ENCODE measurements around the gene PHB1.
"Not testable (repeated sequence)": the region's sequence is repeated elsewhere in the genome, so short reads cannot be mapped to it uniquely, and the experiment has no call there.

The PHB1 gene

DNA sequence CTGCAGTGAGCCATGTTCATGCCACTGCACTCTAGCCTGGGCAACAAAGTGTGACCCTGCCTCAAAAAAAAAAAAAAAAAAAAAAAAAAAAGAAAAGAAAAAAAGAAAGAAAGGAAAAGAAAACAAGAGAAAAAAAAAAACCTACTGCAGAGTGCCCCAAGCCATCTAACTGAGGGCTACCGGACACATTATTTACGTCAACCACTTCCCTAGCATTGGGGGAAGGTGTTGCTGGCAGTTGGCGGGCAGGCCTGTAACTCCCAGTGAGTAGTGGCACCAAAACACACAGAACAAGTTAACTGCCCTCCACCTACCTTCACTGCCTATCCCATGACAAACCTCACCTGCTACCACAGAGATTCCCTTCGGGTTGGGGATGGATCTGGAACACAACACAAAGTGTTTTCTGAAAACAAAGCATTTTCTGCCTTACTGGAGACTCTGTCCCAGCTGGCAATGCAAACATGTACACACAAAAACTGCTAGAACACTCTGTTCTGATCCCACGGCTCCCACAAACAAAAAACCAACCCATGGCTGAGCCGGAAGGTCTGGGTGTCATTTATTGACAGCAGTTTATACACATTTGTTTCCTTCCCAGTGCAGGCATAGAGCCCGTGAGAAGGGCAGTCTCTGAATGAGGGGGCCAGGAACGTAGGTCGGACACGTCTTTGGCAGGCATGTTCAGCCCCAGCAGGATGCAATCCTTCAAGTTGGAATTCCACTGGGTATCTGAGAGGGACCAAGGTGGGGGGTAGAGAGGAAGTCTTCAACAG is 11.0 kb downstream of the PHB1 start:
- DNase-seq = no peak

DNA sequence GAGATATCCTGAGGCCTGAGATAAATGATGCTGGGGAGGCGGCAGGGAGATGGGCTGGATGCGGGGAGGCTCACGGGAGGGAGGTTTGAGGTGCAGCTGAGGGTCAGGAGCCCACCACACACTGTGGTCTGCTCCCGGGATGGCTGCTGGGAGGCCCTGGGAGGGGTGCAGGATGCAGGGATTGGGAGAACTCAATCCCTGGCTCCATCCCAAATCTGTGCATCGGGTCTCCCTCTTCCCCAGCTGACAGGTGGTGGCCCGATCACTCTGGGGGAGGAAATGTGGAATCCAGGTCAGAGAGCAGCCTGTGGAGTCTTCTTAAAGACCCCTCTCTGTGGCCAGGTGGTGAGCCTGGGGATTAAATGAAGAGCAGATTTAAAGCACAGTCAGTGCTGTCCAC is 12.0 kb downstream of the PHB1 start:
- no peak for DNase-seq

- DNase-seq = no peak
Measured at GRCh38 chr17:49401971-49402611, 12.6 kb downstream of the PHB1 start.

DNA sequence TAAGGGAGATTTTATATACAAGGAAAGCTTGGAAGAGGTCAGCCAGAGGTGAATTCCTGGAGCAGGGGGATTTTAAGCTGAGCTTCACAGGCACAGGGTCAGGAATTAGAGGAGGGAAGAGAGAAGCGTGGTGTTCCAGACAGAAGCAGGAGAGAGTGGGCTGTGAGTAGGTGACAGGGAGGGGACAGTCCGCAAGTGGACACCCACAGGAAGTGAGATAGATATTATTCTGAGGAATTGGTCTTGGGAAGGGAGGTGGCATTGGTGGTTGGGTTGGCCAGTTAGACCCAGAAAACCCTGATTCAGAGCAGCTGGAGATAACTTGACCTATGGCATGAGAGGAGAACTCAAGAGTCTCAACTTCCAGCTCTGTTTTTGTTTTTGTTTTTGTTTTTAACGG is 14.7 kb downstream of the PHB1 start:
- no peak for DNase-seq

DNA sequence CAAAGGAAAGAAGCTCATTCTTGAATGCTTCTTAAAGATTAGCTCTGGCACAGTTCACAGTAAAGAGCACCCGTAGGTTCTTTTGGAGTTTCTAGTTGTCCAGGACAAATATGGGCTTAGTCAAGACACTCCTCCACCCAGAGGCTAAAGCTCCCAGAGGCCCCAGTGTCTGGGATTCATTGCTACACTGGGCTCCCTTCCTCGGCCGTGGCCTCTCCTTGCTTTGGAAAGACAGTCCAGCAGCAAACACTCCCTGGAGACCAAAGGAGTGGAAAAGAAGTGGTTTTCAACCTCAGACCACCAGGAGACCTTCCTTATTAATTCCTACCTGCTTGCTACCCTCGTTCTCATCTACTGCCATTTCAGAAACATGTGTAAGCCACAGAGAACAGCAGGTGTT is 17.1 kb downstream of the PHB1 start:
- DNase-seq = no peak

DNA sequence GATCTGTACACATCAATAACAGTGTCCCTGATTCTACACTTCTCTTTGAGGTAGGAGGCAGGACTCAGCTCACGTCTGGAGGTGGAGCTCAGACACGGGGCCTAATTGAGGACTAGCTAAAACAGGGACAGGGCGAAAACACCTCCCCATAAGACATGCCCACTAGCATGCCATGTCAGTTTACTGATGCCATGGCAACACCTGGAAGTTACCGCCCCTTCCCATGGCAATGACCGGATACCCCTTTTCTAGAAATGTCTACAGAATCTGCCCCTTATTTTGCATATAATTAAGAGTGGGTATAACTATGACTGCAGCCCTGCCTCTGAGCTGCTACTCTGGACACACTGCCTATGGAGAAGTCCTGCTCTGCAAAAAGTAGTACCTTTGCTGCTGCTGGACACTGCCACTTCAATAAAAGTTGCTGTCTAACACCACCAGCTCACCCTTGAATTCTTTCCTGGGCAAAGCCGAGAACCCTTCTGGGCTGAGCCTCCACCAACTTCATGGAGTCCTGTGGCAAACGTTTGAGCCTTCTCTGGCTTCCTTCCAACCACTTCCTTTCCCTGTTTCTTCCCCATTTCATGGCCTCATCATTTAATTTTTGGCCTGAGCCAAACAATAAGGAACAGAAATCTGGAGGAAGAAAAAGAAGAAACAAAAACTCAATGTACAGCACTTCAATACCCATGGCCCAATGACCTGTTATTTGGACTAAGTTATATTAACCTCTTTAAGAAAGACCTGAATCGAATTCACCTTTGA is 21.0 kb downstream of the PHB1 start:
- peak; percentile 31 to 62 for DNase-seq

DNA sequence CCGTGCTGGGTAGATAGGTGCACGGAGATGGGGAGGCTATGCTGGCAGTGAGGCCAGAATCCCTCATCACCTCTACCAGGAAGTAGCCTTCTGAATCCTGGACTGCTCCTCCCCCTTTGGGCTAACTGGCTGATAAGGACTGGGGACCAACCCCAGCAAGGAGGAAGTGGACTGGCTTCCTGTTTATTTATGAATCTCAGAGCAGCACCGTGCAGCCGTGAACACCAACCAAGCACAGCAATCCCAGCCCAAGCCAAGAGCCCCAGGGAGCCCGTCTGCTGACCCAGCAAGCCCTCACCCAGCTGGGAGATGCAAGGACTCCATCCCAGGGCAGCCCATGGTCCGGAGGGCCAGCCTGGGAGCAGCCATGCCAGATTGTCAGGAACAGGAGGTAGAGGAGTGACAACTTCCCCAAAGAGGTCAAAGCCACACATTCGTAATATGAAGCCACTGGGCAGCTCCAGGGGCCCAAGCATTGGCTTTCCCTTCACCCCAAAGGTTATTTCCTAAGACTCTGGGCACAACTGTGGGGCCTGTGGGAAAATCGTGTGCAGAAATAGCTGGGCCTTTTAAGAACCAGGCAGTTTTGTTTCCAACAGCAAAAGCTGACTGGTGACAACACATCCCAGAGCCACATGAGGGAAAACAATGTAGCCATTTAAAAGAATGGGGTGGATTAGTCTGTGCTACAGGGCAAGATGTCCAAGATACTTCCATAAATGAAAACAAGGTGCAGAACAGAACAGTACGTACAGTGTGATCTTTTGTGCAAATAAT is 23.9 kb downstream of the PHB1 start:
- DNase-seq = peak; percentile 64 to 72

GRCh38 chr17:49389514-49390347 is 25.0 kb downstream of the PHB1 start:
- not testable (repeated sequence) for DNase-seq

GRCh38 chr17:49388692-49389513 is 25.8 kb downstream of the PHB1 start:
- DNase-seq = no peak

DNA sequence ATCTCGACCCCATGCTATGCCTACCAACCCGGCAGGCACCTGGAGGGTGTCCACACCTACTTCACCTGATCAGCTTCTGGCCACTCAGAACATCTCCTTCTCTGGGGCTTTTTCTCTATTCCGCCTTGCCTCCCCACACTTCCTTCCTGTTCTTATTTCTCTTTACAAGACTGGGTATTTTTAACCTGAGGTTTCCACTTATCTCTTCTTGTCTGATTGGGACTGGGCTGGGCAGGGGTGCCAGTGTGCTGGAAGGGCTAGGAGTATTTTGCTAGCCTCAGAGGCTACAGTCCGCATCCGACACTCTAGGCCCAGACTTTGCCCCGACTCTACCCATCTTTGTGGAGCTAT is 26.4 kb downstream of the PHB1 start:
- no peak for DNase-seq

- no peak for DNase-seq
Measured at GRCh38 chr17:49387498-49388289, 27.0 kb downstream of the PHB1 start.

GRCh38 chr17:49386373-49386772 is 28.3 kb downstream of the PHB1 start:
- no peak for DNase-seq

- no peak for DNase-seq
Measured at GRCh38 chr17:49384951-49385350, 29.7 kb downstream of the PHB1 start.

- no peak for DNase-seq
Measured at GRCh38 chr17:49383060-49383459, 31.6 kb downstream of the PHB1 start.

DNA sequence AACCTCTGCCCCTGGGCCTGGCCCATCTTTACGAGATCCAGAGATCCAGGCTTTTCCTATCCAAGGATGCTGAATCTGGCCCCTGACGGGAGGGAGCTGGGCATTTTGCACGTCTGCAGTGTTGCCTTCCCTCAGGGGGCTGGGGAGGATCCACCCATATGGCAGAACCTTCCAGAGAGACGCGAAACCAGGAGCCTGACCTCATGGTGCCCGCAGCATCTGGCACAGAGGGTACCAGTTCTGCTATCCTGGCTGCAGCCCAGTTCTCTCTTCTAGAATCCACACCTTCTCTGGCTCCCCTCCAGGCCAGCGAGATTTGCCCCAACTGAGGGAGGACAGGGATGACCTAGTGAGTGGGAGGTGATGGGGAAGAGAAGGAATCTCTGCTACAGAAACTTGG is 32.1 kb downstream of the PHB1 start:
- no peak for DNase-seq

- DNase-seq = no peak
Measured at GRCh38 chr17:49381793-49382192, 32.9 kb downstream of the PHB1 start.

DNA sequence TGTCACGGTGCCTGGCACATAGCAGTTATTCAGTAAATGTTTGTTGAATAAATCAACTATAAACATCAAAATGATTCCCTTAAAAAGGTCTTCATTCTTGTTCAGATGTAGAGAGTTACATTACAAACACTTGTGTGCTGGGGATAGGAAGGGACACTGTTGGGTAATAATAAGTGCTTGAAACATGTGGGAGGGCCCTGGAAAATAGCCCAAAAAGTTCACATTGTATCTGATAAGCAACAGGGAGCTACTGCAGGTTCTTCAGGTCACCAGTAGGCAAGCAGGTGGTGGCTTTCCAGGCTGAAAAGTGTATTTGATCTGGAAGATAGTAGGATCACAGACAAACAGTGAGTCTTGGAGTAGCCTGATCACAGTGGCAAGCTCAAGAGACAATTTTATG is 33.6 kb downstream of the PHB1 start:
- DNase-seq = no peak

DNA sequence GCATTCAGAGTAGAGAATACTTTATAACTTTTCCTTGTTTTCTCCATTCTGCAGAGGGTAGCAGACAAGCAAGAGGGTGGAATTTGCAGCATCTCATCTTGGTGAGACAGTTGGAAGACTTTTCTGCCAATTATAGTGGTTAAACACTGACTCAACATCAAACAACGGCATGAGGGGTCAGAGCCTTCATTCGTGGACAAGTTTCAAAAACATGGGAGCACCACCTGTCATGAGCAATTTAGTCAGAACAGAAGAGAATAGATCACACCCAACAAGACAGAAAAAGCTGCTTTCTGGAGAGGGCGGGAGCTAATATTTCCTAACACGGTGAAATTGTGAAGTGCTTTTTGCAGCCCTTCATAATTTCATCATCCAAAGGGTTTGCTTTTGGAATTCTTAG is 34.8 kb downstream of the PHB1 start:
- no peak for DNase-seq

GRCh38 chr17:49378311-49378710 is 36.4 kb downstream of the PHB1 start:
- no peak for DNase-seq

- no peak for DNase-seq
Measured at GRCh38 chr17:49375544-49375943, 39.1 kb downstream of the PHB1 start.

GRCh38 chr17:49373115-49373514 is 41.6 kb downstream of the PHB1 start:
- no peak for DNase-seq
